ENCODE results near the gene CAD.

DNA sequence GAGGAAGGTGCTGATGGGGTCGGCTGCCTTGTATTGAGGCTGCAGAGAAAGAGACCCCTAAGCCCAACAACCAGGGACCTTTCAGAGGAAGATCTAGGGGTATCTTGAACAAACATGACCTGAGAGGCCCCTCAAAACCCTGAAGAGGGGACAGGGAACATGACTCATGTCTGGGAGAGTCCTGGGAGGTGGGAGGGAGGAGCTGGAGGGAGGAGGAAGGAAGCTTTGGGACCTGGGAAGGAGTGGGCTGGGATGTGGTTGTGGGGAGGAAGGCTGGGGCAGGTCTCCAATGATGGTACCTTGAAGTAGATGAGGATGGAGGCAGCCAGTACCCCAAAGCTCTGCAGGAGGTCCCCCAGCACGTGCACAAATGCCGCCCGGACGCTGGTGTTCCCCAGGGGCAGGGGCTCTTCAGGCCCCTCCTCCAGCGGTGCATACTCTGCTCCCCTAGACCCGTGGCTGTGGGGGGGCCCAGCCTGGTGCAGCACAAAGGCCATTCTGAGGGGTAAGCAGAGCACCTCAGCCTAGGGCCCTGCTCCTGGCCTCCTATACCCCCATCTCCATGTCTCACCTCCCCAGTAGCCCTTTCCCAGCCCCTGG, 39.8 kb downstream of the CAD start:
- TF ChIP-seq, protein P1, sequence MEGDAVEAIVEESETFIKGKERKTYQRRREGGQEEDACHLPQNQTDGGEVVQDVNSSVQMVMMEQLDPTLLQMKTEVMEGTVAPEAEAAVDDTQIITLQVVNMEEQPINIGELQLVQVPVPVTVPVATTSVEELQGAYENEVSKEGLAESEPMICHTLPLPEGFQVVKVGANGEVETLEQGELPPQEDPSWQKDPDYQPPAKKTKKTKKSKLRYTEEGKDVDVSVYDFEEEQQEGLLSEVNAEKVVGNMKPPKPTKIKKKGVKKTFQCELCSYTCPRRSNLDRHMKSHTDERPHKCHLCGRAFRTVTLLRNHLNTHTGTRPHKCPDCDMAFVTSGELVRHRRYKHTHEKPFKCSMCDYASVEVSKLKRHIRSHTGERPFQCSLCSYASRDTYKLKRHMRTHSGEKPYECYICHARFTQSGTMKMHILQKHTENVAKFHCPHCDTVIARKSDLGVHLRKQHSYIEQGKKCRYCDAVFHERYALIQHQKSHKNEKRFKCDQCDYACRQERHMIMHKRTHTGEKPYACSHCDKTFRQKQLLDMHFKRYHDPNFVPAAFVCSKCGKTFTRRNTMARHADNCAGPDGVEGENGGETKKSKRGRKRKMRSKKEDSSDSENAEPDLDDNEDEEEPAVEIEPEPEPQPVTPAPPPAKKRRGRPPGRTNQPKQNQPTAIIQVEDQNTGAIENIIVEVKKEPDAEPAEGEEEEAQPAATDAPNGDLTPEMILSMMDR (IDR thresholded peaks at IDR 0.05): no peak
- TF ChIP-seq POLR2A (IDR thresholded peaks at IDR 0.05): no peak

Measured in esophagus squamous epithelium (tissue), 4 donors.